H1 (cell line): ENCODE data around the gene PACS1. TPM values are rescaled to one million over a fixed set of nuclear protein-coding genes. Genes with fewer than 3 reads are reported as not detected.

Experiments
- ATF3 ChIP-seq: IDR thresholded peaks from 2 replicates; pipeline ENCODE4 v1.6.1; 2011; ENCODE audit warnings: low read depth, mild to moderate bottlenecking, low read length; ENCODE audit not compliant: insufficient read depth
- CTCF ChIP-seq, 3 experiments: IDR thresholded peaks; 1 replicate in 2 of 3; 2 replicates in 1 of 3; pipeline versions ENCODE4 v1.5.1 to v1.6.1; 2011; ENCODE audit warnings: low read length in 3 of 3, mild to moderate bottlenecking in 3 of 3, inconsistent platforms in 2 of 3, low read depth in 1 of 3, moderate library complexity in 1 of 3; ENCODE audit not compliant: insufficient read depth in 1 of 3; ENCODE audit errors: control extremely low read depth in 1 of 3
- JUND ChIP-seq: IDR thresholded peaks from 2 replicates; pipeline ENCODE4 v1.6.1; 2011; ENCODE audit warnings: mild to moderate bottlenecking, improper control_type of control experiment, low read length
- NANOG ChIP-seq: IDR thresholded peaks from 2 replicates; pipeline ENCODE4 v1.6.1; 2011; ENCODE audit warnings: low read length, low read depth, mild to moderate bottlenecking, inconsistent platforms; ENCODE audit not compliant: insufficient read depth, poor library complexity, severe bottlenecking
- SAP30 ChIP-seq: fragments of 300-600 bp; sonication (generic); IDR thresholded peaks from 2 replicates; pipeline ENCODE4 v1.7.1; 2012; ENCODE audit warnings: low read length, moderate library complexity, mild to moderate bottlenecking, inconsistent platforms; ENCODE audit not compliant: insufficient read depth, insufficient replicate concordance
- polyA plus RNA-seq, 7 experiments: library from polyadenylated mRNA; depleted of rRNA in 3 of 7; stranded (reverse) in 5 of 7; unstranded in 2 of 7; fragments of >200 nt in 5 of 7; fragments of 200-250 nt in 2 of 7; gene quantifications; 1 replicate in 5 of 7; 2 replicates in 1 of 7; 4 replicates in 1 of 7; pipeline versions ENCODE4 v1.2.1 to v1.2.3, GENCODE V29; 2011 to 2013; ENCODE audit warnings: missing spikeins in 2 of 7, mixed read lengths in 2 of 7
- total RNA-seq: library from RNA; stranded (reverse); fragmentation: NEBNext Ultra II Directional; extraction: Animal tissue kit (Norgen Biotek cat#: 25700); gene quantifications from 2 replicates; pipeline ENCODE4 v1.2.1, GENCODE V29; 2021

PACS1 gene
- total and polyA plus RNA-seq, 2 of the 8 experiments (the other 6 are each of a cell fraction or from before 2014, with no cell fraction given), result 11.5 to 36.0 TPM

GRCh38 chr11:66274219-66274618, 204.1 kb downstream of the PACS1 start (continued):
- TF ChIP-seq CTCF (IDR thresholded peaks at IDR 0.05; ENCODE audit: control extremely low read depth in 1 of 3, insufficient read depth in 1 of 3, low read depth in 1 of 3, low read length in 3 of 3) (no peak), JUND (no peak), NANOG (no peak), SAP30 (no peak), ATF3 (no peak)
